ENCODE measurements around the gene FOXP1.

FOXP1 gene

DNA sequence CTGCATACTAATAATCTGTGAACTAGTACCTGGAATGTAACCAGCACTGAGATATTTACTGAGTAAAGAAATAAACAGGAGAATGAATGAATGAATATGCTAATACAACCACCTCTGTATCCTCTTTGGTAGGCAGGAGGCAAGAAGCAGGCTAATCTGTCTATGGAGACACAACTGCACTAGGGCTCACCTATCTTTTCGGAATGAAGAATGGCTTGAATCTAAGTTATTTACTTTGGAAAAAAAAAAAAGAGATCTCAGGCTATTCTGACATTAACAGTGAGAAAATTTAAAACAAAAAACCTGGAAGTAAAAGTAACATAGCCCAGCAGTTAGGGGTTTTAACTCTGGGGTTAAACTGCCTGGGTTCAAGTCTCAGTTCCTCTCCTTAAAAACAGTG is 174.2 kb downstream of the FOXP1 start:
- DNase-seq (ENCODE audit: insufficient read length) (no peak), FAIRE-seq (no peak)
- TF ChIP-seq POLR2AphosphoS5 (IDR thresholded peaks at IDR 0.05; ENCODE audit: low read depth, low read length) (no peak), POLR2A (IDR thresholded peaks at IDR 0.05; ENCODE audit: low read depth, low read length) (no peak), TAF1 (IDR thresholded peaks at IDR 0.05; ENCODE audit: borderline replicate concordance, low read depth, low read length) (no peak)

DNA sequence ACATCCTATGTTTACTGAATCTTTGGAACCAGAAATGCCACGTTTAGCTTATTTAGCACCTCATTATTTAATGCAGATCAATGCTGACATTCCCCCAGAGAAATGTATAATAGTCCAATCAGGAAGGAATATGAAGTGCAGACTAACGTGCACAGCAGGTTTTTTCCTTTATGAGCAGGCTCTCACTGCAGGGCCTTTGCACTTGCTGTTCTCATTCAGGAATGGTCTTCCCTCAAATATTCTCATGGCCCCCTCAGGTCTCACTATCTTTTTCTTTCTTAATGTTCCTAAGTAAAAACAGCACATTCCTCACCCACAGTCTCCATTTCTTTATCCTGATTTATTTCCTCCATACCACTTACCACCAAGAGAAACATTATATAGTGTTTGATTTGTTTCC is 174.6 kb downstream of the FOXP1 start:
- TF ChIP-seq POLR2AphosphoS5 (IDR thresholded peaks at IDR 0.05; ENCODE audit: low read depth, low read length) = no peak
- no peak for TF ChIP-seq POLR2A (IDR thresholded peaks at IDR 0.05; ENCODE audit: low read depth, low read length)
- no peak for TF ChIP-seq TAF1 (IDR thresholded peaks at IDR 0.05; ENCODE audit: borderline replicate concordance, low read depth, low read length)
- no peak for FAIRE-seq
- DNase-seq (ENCODE audit: insufficient read length) = no peak

DNA sequence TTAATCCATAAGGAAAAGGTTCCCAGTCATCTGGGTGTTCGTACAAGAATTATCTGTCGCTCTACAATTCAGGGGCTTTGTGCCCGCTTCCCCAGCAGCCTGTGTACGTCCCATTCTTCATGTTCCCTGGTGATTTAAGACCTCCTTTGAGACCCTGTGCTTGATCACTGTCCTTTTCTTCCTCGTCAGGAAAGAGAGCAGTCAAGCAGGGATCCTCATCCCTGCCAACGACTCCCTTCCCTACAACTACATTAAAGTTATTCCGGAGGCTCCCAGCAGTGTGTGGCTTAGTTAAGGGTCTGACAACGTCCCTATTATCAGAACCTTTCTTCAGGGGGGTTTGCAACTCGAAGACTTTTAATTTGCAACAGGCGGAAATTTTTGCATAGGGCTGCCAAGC is 175.7 kb downstream of the FOXP1 start:
- TF ChIP-seq POLR2A (IDR thresholded peaks at IDR 0.05; ENCODE audit: low read depth, low read length) = no peak
- TF ChIP-seq TAF1 (IDR thresholded peaks at IDR 0.05; ENCODE audit: borderline replicate concordance, low read depth, low read length) = no peak
- no peak for TF ChIP-seq POLR2AphosphoS5 (IDR thresholded peaks at IDR 0.05; ENCODE audit: low read depth, low read length)
- FAIRE-seq = no peak
- no peak for DNase-seq (ENCODE audit: insufficient read length)

DNA sequence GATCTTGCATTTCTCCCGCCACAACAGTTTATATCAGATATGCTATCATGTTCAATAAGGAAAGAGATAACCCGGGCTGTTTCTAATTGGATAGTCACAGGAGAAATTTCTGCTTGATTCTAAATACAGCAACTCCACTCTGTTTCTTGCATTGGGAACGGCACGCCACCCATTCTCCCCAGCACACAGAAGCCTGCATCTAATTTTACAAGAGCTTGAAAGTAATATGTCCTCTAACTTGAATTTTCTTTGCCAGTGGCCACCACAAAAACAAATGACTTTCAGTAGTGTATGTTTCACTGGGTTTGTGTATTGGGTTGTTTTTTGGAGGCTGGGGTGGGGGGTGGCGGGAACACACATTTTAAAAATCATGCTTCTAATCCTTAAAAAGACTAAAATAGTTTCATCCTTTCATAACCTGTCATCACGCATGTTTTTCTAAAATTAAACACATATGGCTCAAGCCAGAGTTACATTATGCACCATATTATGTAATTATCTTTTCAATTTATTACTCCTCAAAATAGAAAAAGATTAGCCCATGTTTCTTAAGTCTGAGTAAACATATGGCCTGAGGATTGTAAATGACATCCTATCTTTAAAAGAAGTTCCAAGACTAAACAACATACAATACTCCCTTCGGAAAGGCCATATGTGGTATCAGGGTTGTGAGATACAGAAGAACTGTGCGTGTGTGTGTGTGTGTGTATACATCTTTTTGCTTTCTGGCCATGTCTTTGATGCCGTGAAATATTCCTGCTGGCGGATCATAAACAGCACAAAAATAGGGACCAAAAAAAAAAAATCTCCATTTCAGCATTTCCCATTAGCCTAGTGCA is 176.3 kb downstream of the FOXP1 start:
- FAIRE-seq (no peak), DNase-seq (ENCODE audit: insufficient read length) (no peak)

DNA sequence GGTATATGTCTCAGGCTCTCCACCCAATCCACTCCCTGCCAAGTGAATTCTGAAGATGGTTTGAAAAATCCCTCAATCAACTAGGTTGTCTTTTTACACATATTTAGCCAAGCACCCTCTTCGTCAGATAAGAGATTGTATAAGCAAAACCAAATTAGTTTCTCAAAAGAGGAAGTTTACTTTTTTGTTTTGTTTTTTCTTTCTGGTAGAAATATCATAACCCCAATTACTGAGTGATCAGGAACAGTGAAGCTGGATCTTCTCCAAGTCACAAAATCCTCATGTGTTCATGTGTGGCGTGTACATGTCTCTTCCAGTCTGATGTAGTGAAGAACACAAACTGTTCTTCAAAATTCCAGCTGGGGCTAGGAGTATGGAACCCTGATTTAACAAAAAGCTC is 180.6 kb downstream of the FOXP1 start:
- TF ChIP-seq POLR2A (IDR thresholded peaks at IDR 0.05; ENCODE audit: low read depth, low read length) (no peak), TAF1 (IDR thresholded peaks at IDR 0.05; ENCODE audit: borderline replicate concordance, low read depth, low read length) (no peak), POLR2AphosphoS5 (IDR thresholded peaks at IDR 0.05; ENCODE audit: low read depth, low read length) (no peak)
- FAIRE-seq = no peak
- no peak for DNase-seq (ENCODE audit: insufficient read length)

More for the DNA sequence above, 176.3 kb downstream of the FOXP1 start:
- no peak for TF ChIP-seq POLR2A (IDR thresholded peaks at IDR 0.05; ENCODE audit: low read depth, low read length)
- TF ChIP-seq POLR2AphosphoS5 (IDR thresholded peaks at IDR 0.05; ENCODE audit: low read depth, low read length) = no peak
- no peak for TF ChIP-seq TAF1 (IDR thresholded peaks at IDR 0.05; ENCODE audit: borderline replicate concordance, low read depth, low read length)

DNA sequence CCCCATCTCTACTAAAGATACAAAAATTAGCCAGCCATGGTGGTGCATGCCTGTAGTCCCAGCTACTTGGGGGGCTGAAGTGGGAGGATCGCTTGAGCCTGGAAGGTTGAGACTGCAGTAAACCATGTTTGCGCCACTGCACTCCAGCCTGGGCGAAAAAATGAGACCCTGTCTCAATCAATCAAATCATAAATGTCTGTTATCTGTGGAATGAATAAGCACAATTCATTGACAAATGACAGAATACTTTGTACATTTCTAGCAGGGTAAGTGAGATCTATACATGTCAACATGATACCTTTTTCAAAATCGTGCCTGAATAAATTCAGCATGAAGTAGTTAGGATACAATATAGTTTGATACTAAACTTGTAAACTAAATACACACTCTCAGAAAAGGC is 181.2 kb downstream of the FOXP1 start:
- TF ChIP-seq TAF1 (IDR thresholded peaks at IDR 0.05; ENCODE audit: borderline replicate concordance, low read depth, low read length) (no peak), POLR2A (IDR thresholded peaks at IDR 0.05; ENCODE audit: low read depth, low read length) (no peak), POLR2AphosphoS5 (IDR thresholded peaks at IDR 0.05; ENCODE audit: low read depth, low read length) (no peak)
- DNase-seq (ENCODE audit: insufficient read length) (no peak), FAIRE-seq (no peak)

DNA sequence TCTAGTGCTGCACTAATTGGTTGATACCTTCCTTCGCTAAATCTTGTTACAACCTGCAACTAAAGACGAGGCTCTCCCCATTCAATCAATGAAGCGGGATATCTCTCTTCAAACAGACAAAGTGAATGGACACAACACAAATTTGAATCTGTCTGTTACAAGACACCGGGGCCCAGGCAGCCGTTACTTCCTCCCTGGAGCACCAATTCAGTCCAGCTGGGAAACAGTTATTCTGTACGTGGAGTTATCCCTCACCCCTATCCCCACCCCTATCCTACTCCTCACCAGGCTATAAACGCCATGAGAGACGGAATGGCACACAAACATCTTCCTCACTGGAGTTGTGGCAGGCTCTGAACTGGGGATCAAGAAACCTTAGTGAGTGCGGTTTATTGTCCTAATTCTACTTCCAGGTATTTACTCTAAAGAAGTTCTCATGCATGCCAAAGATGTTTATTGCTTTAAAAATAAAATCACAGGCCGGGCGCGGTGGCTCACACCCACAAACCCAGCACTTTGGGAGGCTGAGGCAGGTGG is 181.8 kb downstream of the FOXP1 start:
- FAIRE-seq (no peak), DNase-seq (ENCODE audit: insufficient read length) (no peak)
- no peak for TF ChIP-seq POLR2AphosphoS5 (IDR thresholded peaks at IDR 0.05; ENCODE audit: low read depth, low read length)
- TF ChIP-seq TAF1 (IDR thresholded peaks at IDR 0.05; ENCODE audit: borderline replicate concordance, low read depth, low read length) = no peak
- no peak for TF ChIP-seq POLR2A (IDR thresholded peaks at IDR 0.05; ENCODE audit: low read depth, low read length)

GRCh38 chr3:71400986-71401451 is 182.5 kb downstream of the FOXP1 start:
- TF ChIP-seq POLR2AphosphoS5 (IDR thresholded peaks at IDR 0.05; ENCODE audit: low read depth, low read length) (no peak), TAF1 (IDR thresholded peaks at IDR 0.05; ENCODE audit: borderline replicate concordance, low read depth, low read length) (no peak), POLR2A (IDR thresholded peaks at IDR 0.05; ENCODE audit: low read depth, low read length) (no peak)
- FAIRE-seq = no peak
- DNase-seq (ENCODE audit: insufficient read length) = no peak

- TF ChIP-seq TAF1 (IDR thresholded peaks at IDR 0.05; ENCODE audit: borderline replicate concordance, low read depth, low read length) (no peak), POLR2A (IDR thresholded peaks at IDR 0.05; ENCODE audit: low read depth, low read length) (no peak), POLR2AphosphoS5 (IDR thresholded peaks at IDR 0.05; ENCODE audit: low read depth, low read length) (no peak)
- no peak for FAIRE-seq
- DNase-seq (ENCODE audit: insufficient read length) = no peak
Measured at GRCh38 chr3:71399478-71399877, 184.1 kb downstream of the FOXP1 start.

GRCh38 chr3:71398157-71398836 is 185.2 kb downstream of the FOXP1 start:
- TF ChIP-seq POLR2A (IDR thresholded peaks at IDR 0.05; ENCODE audit: low read depth, low read length) (no peak), TAF1 (IDR thresholded peaks at IDR 0.05; ENCODE audit: borderline replicate concordance, low read depth, low read length) (no peak), POLR2AphosphoS5 (IDR thresholded peaks at IDR 0.05; ENCODE audit: low read depth, low read length) (no peak)
- DNase-seq (ENCODE audit: insufficient read length) (no peak), FAIRE-seq (no peak)

DNA sequence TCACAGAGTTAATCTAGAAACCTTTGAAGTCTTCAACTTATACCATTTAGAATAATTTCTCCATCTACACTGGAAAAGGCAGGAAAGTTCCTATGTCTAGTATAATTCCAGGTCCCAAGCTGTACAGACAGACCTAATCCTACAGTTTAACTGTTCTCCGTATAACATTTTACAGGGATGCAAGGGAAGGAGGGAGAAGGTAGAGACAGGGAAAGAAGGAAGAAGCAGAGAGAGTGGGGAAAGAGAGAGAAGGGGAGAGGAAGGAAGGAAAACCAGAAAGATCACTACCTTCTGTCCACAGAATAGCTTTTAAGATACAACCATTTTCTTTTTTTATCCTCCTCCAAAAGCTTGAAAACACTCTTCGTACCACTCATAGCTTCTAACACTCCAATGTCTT is 185.8 kb downstream of the FOXP1 start:
- no peak for DNase-seq (ENCODE audit: insufficient read length)
- no peak for FAIRE-seq
- TF ChIP-seq POLR2A (IDR thresholded peaks at IDR 0.05; ENCODE audit: low read depth, low read length) (no peak), POLR2AphosphoS5 (IDR thresholded peaks at IDR 0.05; ENCODE audit: low read depth, low read length) (no peak), TAF1 (IDR thresholded peaks at IDR 0.05; ENCODE audit: borderline replicate concordance, low read depth, low read length) (no peak)

Measured in GM12892 (cell line).